Thymus (tissue), 11 donors: ENCODE data around the gene DCD. TPM values are rescaled to one million over a fixed set of nuclear protein-coding genes. Genes with fewer than 3 reads are reported as not detected.
"Not testable (repeated sequence)": the region's sequence is repeated elsewhere in the genome, so short reads cannot be mapped to it uniquely, and the experiment has no call there.

ENCODE experiments used
- DNase-seq, 9 donors: peaks; one replicate each; pipeline ENCODE4 v3.0.0-alpha.2; 2013; ENCODE audit warnings: low spot score in 9 of 9, low read depth in 6 of 9, missing footprints in 1 of 9
- H3K27ac ChIP-seq, 2 donors: one replicate each; pipeline ENCODE4 v1.5.1; 2013; ENCODE audit warnings: control low read depth in 1 of 2, low read depth in 1 of 2, low read length in 1 of 2, mild to moderate bottlenecking in 1 of 2, moderate library complexity in 1 of 2
- H3K27me3 ChIP-seq, 2 donors: one replicate each; pipeline ENCODE4 v1.5.1; 2013; ENCODE audit warnings: low read length in 1 of 2; ENCODE audit not compliant: control insufficient read depth in 2 of 2, insufficient read depth in 1 of 2
- H3K36me3 ChIP-seq, 2 donors: one replicate each; pipeline ENCODE4 v1.5.1; 2013; ENCODE audit warnings: low read length in 1 of 2, mild to moderate bottlenecking in 1 of 2, moderate library complexity in 1 of 2; ENCODE audit not compliant: control insufficient read depth in 2 of 2, insufficient read depth in 2 of 2
- H3K4me1 ChIP-seq, 2 donors: one replicate each; pipeline ENCODE4 v1.5.1; 2013; ENCODE audit warnings: low read length in 2 of 2; ENCODE audit not compliant: control insufficient read depth in 2 of 2, insufficient read depth in 2 of 2
- H3K4me3 ChIP-seq, 2 donors: one replicate each; pipeline ENCODE4 v1.5.1; 2013; ENCODE audit warnings: low read length in 2 of 2, control low read depth in 1 of 2, mild to moderate bottlenecking in 1 of 2
- H3K9me3 ChIP-seq, 2 donors: one replicate each; pipeline ENCODE4 v1.5.1; 2013; ENCODE audit warnings: low read length in 1 of 2, mild to moderate bottlenecking in 1 of 2; ENCODE audit not compliant: control insufficient read depth in 2 of 2, insufficient read depth in 1 of 2
- WGBS: extraction: QIAGEN DNeasy Blood & Tissue Kit; methylation state at CpG from one replicate; pipeline ENCODE4 v1.1.7; 2013; 5-methylcytosine and 5-hydroxymethylcytosine counted together
- polyA plus RNA-seq: library from polyadenylated mRNA; stranded (reverse); fragments of 200-250 nt; gene quantifications from one replicate; pipeline ENCODE4 v1.2.3, GENCODE V29; 2013
- total RNA-seq: library from RNA; stranded (reverse); fragments of 120-200 nt; gene quantifications from one replicate; pipeline ENCODE4 v1.2.4, GENCODE V29; 2013
- donor health status: healthy.

The DCD gene
- total and polyA plus RNA-seq, 2 donors: 0.85 to 2.7 TPM

DNA sequence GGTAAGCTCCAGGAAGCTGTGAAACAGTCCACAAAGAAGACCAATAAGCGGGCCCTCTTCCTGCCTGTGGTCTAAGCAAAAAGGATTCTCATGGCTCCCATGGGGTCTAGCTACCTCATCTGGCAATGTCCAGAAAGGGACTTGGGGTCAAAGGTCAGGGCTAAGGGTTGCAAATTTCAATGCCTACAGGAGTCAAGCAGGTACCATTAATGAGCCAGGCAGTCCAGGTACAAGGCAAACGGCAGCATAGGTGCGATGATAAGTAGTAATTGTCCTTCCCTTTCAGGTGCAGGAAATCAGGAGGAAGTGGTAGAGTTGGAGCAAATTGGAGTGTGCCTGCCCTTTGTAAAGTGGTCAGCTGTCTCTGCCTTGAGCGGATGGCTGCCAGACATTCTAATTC lies 7.1 kb downstream of the DCD start:
- DNase-seq: no peak
- no peak overlapping the region for H3K4me3 ChIP-seq
- no peak overlapping the region for H3K27ac ChIP-seq
- H3K9me3 ChIP-seq: peaks cover 0 to 1% of the 10 kb centered on the region in 2 donors
- peaks cover 0 to 2% of the 10 kb centered on the region in 2 donors for H3K27me3 ChIP-seq
- no peaks in the 10 kb centered on the region for H3K4me1 ChIP-seq
- no peaks in the 10 kb centered on the region for H3K36me3 ChIP-seq
- WGBS: 89% methylated on average over 4 of the region's 4 CpGs

GRCh38 chr12:54639112-54639511 lies 9.1 kb downstream of the DCD start:
- not testable (repeated sequence) for H3K9me3 ChIP-seq, H3K36me3 ChIP-seq, DNase-seq, H3K4me1 ChIP-seq, H3K27me3 ChIP-seq, H3K4me3 ChIP-seq, H3K27ac ChIP-seq
- WGBS: 93% methylated on average over 2 of the region's 2 CpGs

DNA sequence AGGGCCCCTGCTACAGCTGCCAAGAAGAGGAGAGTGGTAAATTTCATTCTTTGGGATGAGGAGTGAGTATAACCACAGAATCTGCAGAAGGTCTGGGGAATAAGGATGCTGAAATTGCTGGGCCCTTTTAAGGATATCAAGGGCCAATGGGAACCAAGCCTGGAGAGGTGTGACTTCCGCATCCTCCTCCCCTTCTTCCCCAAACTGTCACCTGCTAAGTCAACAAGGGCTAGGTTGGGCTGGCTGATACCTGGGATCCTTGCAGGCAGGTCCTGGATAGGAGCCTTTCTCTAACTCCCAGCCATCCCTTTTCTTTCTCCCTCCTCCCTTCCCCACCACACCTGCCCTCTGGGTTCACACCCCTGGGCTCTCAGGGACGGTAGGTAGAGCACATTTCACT lies 13.4 kb downstream of the DCD start, which contains the start of gene LACRT:
LACRT (minus strand) TSS at position 101 of the 400 bp plus-strand sequence; CDS start at position 47, 54 bp downstream.
- Histone ChIP-seq H3K9me3 (peaks cover 0 to 1% of the 10 kb centered on the region in 2 donors), H3K4me3 (no peak within 1 kb of the TSS), H3K27ac (no peak within 1 kb of the TSS), H3K4me1 (no peaks in the 10 kb centered on the region), H3K27me3 (peaks cover 0 to 2% of the 10 kb centered on the region in 2 donors), H3K36me3 (no peaks in the 10 kb centered on the region)
- DNase-seq: no peak
- whole genome bisulfite sequencing: 97% methylated on average over 2 of the region's 2 CpGs

GRCh38 chr12:54631988-54632728 lies 16.0 kb downstream of the DCD start:
- no peak for DNase-seq
- Histone ChIP-seq H3K4me1 (no peaks in the 10 kb centered on the region), H3K27me3 (peaks cover 0 to 2% of the 10 kb centered on the region in 2 donors), H3K9me3 (peaks cover 0 to 4% of the 10 kb centered on the region in 2 donors), H3K4me3 (no peak overlapping the region), H3K36me3 (no peaks in the 10 kb centered on the region), H3K27ac (no peak overlapping the region)
- WGBS: 79% methylated on average over 8 of the region's 8 CpGs

GRCh38 chr12:54631551-54631950 lies 16.6 kb downstream of the DCD start:
- Histone ChIP-seq H3K27ac (no peak overlapping the region), H3K9me3 (peaks cover 0 to 4% of the 10 kb centered on the region in 2 donors), H3K36me3 (no peaks in the 10 kb centered on the region), H3K4me3 (no peak overlapping the region), H3K27me3 (peaks cover 0 to 2% of the 10 kb centered on the region in 2 donors), H3K4me1 (no peaks in the 10 kb centered on the region)
- 91% methylated on average over 5 of the region's 5 CpGs for WGBS
- DNase-seq: no peak

GRCh38 chr12:54629925-54630324 lies 18.2 kb downstream of the DCD start:
- Histone ChIP-seq H3K27me3 (peaks cover 0 to 2% of the 10 kb centered on the region in 2 donors), H3K4me3 (no peak overlapping the region), H3K4me1 (no peaks in the 10 kb centered on the region), H3K36me3 (no peaks in the 10 kb centered on the region), H3K27ac (no peak overlapping the region), H3K9me3 (peaks cover 0 to 4% of the 10 kb centered on the region in 2 donors)
- no peak for DNase-seq
- 97% methylated on average over 2 of the region's 2 CpGs for WGBS

GRCh38 chr12:54628186-54628846 lies 19.8 kb downstream of the DCD start:
- Histone ChIP-seq H3K36me3 (no peaks in the 10 kb centered on the region), H3K27ac (no peak overlapping the region), H3K27me3 (peaks cover 0 to 3% of the 10 kb centered on the region in 2 donors), H3K4me1 (no peaks in the 10 kb centered on the region), H3K4me3 (no peak overlapping the region), H3K9me3 (peaks cover 0 to 4% of the 10 kb centered on the region in 2 donors)
- DNase-seq: no peak
- WGBS: 98% methylated on average over 3 of the region's 3 CpGs

DNA sequence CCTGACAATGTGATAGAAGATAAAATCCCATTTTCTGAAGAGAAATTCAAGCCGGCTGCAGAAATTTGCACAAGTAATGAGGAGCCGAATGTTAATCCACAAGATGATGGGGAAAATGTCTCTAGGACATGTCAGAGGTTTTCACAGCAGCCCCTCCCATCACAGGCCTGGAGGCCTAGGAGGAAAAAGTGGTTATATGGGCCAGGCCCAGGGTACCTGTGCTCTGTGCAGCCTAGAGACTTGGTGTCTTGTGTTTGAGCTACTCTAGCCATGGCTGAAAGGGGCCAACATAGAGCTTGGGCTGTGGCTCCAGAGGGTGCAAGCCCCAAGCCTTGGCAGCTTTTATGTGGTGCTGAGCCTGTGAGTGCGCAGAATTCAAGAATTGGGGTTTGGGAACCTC lies 20.9 kb downstream of the DCD start:
- DNase-seq: no peak
- Histone ChIP-seq H3K4me3 (no peak overlapping the region), H3K4me1 (no peaks in the 10 kb centered on the region), H3K36me3 (no peaks in the 10 kb centered on the region), H3K9me3 (peaks cover 0 to 4% of the 10 kb centered on the region in 2 donors), H3K27me3 (peaks cover 0 to 4% of the 10 kb centered on the region in 2 donors), H3K27ac (no peak overlapping the region)
- WGBS: 96% methylated on average over 3 of the region's 3 CpGs

DNA sequence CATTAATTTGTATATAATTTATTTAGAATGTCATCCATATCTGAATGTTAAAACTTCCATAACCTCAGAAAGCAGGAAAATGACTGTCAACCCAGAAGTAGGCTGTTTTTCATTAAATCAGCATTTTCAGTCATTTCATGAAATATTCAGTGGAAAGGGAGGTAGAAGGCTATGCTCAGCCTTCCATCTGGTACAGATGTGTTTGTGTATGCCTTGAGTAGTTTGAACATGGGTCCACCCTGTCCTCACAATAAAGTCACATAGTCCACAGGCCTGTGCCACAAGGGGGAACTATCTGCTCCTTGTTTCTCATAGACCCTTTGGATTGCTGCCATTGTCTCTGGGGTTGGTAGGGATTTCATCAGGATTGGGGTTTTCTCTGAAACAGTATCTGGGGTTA lies 22.6 kb downstream of the DCD start:
- Histone ChIP-seq H3K27ac (no peak overlapping the region), H3K27me3 (peaks cover 0 to 4% of the 10 kb centered on the region in 2 donors), H3K4me3 (no peak overlapping the region), H3K36me3 (no peaks in the 10 kb centered on the region), H3K4me1 (no peaks in the 10 kb centered on the region), H3K9me3 (peaks cover 0 to 4% of the 10 kb centered on the region in 2 donors)
- DNase-seq: no peak
